ENCODE measurements around the gene PRPF4. TPM values are rescaled to one million over a fixed set of nuclear protein-coding genes. Genes with fewer than 3 reads are reported as not detected.

PRPF4 gene
- polyA plus RNA-seq, 2 of the 4 experiments (the other 2 are of a cell fraction): 53.4 to 61.5 TPM

DNA sequence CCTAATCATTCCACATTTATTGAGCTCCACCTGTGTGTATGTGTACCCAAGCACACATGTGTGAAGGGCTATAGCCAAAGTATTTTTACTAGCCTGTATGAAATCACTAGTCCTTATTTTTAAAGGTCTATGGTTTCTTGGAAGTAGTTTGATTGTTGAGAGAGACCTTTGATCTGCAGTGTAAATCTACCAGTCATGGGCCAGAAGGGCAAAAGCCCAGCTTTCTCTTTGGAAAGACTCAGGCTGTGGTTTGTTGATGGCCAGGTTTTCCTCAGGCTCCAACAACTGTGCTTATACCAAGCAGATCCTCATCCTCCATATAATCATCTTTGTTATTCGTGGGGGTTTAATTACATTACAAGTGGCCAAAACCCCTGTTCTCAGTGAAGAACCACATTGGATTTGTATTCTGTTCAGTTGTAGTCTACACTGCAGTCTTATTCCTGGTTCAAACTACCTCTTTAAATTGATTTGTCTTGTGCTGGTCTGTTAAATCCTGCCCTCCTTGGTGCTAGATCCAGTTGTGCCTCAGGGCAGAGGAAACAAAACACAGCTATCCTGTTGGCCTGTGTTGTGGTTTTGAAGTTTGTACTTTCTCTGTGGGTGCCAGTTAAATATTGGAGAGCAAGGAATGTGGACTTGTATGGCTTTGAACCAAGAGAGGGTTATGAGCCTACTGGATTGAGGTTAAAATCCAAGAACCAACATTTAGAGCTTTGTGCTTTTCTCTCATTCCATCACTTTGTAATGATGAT lies 13.4 kb upstream of the PRPF4 start (continued):
- TF ChIP-seq, protein P1, sequence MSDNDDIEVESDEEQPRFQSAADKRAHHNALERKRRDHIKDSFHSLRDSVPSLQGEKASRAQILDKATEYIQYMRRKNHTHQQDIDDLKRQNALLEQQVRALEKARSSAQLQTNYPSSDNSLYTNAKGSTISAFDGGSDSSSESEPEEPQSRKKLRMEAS (IDR thresholded peaks at IDR 0.05): no peak

DNA sequence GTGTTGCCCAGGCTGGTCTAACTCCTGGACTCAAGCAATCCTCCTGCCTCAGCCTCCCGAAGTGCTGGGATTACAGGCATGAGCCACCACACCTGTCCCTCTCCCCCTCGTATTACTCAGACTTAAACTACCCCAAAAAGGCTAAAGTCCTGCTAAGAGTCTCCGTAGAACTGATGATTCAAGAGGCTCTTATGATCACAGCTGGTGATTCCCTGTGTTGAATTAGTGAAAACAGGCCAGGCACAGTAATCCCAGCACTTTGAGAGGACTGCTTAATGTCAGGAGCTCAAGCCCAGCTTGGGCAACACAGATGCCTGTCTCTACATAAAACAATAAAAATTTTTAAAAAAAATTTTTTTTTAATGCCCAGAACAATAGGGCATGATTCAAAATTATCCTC lies 9.3 kb upstream of the PRPF4 start:
- Histone ChIP-seq H3K9me3 (no peaks in the 10 kb centered on the region), H3K4me1 (no peaks in the 10 kb centered on the region), H3K27ac (no peak overlapping the region), H3K4me3 (no peak overlapping the region), H3K4me2 (no peak overlapping the region)
- DNase-seq (ENCODE audit: low read depth in 1 of 2, low spot score in 1 of 2): no peak
- WGBS (ENCODE audit: missing lambda C conversion rate): 80% methylated on average over 3 of the region's 3 CpGs
- TF ChIP-seq POLR2AphosphoS2 (conservative IDR thresholded peaks at IDR 0.05; ENCODE audit: low read length) (no peak), SMC3 (IDR thresholded peaks at IDR 0.05) (no peak), ZC3H11A (IDR thresholded peaks at IDR 0.05) (no peak), EHF (CRISPR knock-in tag; IDR thresholded peaks at IDR 0.05) (no peak), ZSCAN20 (CRISPR knock-in tag; IDR thresholded peaks at IDR 0.05) (no peak), ESRRA (IDR thresholded peaks at IDR 0.05; ENCODE audit: borderline replicate concordance, low read length) (no peak), KDM5A (IDR thresholded peaks at IDR 0.05) (no peak)
- TF ChIP-seq, protein P2, sequence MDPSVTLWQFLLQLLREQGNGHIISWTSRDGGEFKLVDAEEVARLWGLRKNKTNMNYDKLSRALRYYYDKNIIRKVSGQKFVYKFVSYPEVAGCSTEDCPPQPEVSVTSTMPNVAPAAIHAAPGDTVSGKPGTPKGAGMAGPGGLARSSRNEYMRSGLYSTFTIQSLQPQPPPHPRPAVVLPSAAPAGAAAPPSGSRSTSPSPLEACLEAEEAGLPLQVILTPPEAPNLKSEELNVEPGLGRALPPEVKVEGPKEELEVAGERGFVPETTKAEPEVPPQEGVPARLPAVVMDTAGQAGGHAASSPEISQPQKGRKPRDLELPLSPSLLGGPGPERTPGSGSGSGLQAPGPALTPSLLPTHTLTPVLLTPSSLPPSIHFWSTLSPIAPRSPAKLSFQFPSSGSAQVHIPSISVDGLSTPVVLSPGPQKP (IDR thresholded peaks at IDR 0.05; ENCODE audit: low read depth, low read length): no peak
- TF ChIP-seq, protein P1 (IDR thresholded peaks at IDR 0.05): no peak
- CTCF ChIA-PET: interaction anchor here (3.0 kb wide), 1 partner anchor 8 kb away, joined by 18 read pairs; the partner anchor contains the start of genes CDC26 and PRPF4
- no peak for FAIRE-seq
- no peak for ATAC-seq
- POLR2A ChIA-PET: no interaction called here

DNA sequence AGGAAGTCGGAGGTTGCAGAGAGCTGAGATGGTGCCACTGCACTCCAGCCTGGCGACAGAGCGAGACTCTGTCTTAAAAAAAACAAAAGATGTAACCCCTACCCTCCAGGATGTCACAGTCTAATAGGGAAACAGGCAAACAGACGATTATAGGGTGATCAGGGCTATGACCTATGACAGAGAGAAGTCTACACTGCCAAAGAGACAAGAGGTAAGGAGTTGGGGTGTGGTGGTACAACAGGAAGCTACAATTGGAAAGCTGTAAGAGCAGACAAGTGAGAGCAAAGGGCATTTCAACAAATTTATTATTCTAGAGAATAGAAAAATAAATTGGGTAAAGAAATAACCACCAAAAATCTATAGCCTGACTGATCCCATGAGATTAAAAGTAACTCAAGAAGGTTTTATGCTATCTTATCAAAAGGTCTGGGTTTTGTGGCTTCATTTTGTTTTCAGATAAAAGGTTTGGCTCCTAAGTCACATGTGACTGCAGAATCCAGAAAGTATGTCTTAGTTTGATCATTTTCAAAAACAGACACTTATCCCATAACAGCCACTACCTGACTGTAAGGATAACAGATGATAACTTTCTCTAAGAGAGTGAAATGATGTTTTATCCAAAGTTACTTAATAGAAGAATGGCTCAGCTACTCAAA lies 7.4 kb upstream of the PRPF4 start:
- FAIRE-seq (no peak), DNase-seq (ENCODE audit: low read depth in 1 of 2, low spot score in 1 of 2) (no peak), ATAC-seq (no peak)
- no peaks in the 10 kb centered on the region for H3K4me1 ChIP-seq
- 90% methylated on average over 4 of the region's 4 CpGs for WGBS (ENCODE audit: missing lambda C conversion rate)
- ChIA-PET POLR2A (no interaction called here), CTCF (no interaction called here)
- H3K9me3 ChIP-seq: no peaks in the 10 kb centered on the region
- H3K4me3 ChIP-seq: no peak overlapping the region
- no peak overlapping the region for H3K27ac ChIP-seq
- H3K4me2 ChIP-seq: no peak overlapping the region
- no peak for TF ChIP-seq FOSL2 (IDR thresholded peaks at IDR 0.05)
- no peak for TF ChIP-seq FOSL2 (CRISPR knock-in tag; IDR thresholded peaks at IDR 0.05)
- no peak for TF ChIP-seq HOXB5 (CRISPR knock-in tag; IDR thresholded peaks at IDR 0.05)
- no peak for TF ChIP-seq BHLHE40 (IDR thresholded peaks at IDR 0.05; ENCODE audit: low read depth, low read length)
- no peak for TF ChIP-seq NPAS2 (CRISPR knock-in tag; IDR thresholded peaks at IDR 0.05; ENCODE audit: borderline replicate concordance)
- TF ChIP-seq HDAC2 (IDR thresholded peaks at IDR 0.05): no peak
- TF ChIP-seq RARB (CRISPR knock-in tag; IDR thresholded peaks at IDR 0.05): no peak
- no peak for TF ChIP-seq HOXA7 (CRISPR knock-in tag; IDR thresholded peaks at IDR 0.05)
- no peak for TF ChIP-seq MYC (IDR thresholded peaks at IDR 0.05; ENCODE audit: borderline replicate concordance, low read length)
- TF ChIP-seq, protein P3, sequence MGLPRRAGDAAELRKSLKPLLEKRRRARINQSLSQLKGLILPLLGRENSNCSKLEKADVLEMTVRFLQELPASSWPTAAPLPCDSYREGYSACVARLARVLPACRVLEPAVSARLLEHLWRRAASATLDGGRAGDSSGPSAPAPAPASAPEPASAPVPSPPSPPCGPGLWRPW (IDR thresholded peaks at IDR 0.05): no peak
- TF ChIP-seq, protein P4, sequence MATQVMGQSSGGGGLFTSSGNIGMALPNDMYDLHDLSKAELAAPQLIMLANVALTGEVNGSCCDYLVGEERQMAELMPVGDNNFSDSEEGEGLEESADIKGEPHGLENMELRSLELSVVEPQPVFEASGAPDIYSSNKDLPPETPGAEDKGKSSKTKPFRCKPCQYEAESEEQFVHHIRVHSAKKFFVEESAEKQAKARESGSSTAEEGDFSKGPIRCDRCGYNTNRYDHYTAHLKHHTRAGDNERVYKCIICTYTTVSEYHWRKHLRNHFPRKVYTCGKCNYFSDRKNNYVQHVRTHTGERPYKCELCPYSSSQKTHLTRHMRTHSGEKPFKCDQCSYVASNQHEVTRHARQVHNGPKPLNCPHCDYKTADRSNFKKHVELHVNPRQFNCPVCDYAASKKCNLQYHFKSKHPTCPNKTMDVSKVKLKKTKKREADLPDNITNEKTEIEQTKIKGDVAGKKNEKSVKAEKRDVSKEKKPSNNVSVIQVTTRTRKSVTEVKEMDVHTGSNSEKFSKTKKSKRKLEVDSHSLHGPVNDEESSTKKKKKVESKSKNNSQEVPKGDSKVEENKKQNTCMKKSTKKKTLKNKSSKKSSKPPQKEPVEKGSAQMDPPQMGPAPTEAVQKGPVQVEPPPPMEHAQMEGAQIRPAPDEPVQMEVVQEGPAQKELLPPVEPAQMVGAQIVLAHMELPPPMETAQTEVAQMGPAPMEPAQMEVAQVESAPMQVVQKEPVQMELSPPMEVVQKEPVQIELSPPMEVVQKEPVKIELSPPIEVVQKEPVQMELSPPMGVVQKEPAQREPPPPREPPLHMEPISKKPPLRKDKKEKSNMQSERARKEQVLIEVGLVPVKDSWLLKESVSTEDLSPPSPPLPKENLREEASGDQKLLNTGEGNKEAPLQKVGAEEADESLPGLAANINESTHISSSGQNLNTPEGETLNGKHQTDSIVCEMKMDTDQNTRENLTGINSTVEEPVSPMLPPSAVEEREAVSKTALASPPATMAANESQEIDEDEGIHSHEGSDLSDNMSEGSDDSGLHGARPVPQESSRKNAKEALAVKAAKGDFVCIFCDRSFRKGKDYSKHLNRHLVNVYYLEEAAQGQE (IDR thresholded peaks at IDR 0.05): no peak
- TF ChIP-seq NFE2L2 (conservative IDR thresholded peaks at IDR 0.05; ENCODE audit: low read length): no peak
- TF ChIP-seq CBX2 (IDR thresholded peaks at IDR 0.05; ENCODE audit: borderline replicate concordance, low read depth): no peak
- TF ChIP-seq, protein P5, sequence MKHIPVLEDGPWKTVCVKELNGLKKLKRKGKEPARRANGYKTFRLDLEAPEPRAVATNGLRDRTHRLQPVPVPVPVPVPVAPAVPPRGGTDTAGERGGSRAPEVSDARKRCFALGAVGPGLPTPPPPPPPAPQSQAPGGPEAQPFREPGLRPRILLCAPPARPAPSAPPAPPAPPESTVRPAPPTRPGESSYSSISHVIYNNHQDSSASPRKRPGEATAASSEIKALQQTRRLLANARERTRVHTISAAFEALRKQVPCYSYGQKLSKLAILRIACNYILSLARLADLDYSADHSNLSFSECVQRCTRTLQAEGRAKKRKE (CRISPR knock-in tag; IDR thresholded peaks at IDR 0.05; ENCODE audit: low read depth): no peak
- TF ChIP-seq, protein P6, sequence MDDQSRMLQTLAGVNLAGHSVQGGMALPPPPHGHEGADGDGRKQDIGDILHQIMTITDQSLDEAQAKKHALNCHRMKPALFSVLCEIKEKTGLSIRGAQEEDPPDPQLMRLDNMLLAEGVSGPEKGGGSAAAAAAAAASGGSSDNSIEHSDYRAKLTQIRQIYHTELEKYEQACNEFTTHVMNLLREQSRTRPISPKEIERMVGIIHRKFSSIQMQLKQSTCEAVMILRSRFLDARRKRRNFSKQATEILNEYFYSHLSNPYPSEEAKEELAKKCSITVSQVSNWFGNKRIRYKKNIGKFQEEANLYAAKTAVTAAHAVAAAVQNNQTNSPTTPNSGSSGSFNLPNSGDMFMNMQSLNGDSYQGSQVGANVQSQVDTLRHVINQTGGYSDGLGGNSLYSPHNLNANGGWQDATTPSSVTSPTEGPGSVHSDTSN (IDR thresholded peaks at IDR 0.05): no peak
- TF ChIP-seq, protein P2 (IDR thresholded peaks at IDR 0.05; ENCODE audit: low read depth, low read length): no peak
- no peak for TF ChIP-seq KDM1A (IDR thresholded peaks at IDR 0.05; ENCODE audit: low read depth)
- TF ChIP-seq JUNB (IDR thresholded peaks at IDR 0.05): no peak
